Loucy (cell line): ENCODE data around the gene ETV3L.

Experiments
- EZH2phosphoT487 ChIP-seq: fragments of 200-600 bp; IDR thresholded peaks from 2 replicates; pipeline ENCODE4 v1.6.1; 2018; ENCODE audit warnings: antibody characterized with exemption, mild to moderate bottlenecking, moderate library complexity, borderline replicate concordance
- TF ChIP-seq, protein P1 (sequence below): fragments of 200-600 bp; sonication (generic); conservative IDR thresholded peaks from 2 replicates; pipeline ENCODE4 v1.5.1; 2014; ENCODE audit warnings: mild to moderate bottlenecking, antibody characterized with exemption, low read length

DNA sequence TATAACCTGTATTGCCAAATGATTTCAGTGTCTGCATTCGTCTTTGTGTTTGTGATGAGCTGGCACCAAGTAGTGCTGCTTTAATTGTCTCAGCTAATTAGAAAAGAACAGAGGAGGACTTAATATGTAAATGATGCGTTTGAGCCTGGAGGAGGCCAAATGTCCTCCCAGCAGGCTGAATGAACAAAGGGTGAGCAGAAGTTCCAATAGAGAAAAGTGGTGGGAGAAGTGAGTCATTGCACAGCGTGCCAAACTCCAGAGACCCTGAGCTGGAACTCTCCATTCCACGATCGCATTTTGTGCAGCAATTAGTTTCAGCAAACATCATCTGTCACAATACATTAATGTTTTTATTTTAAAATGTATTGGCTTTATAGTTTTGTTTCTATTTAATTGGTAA is 17.9 kb downstream of the ETV3L start:
- TF ChIP-seq, protein P1, sequence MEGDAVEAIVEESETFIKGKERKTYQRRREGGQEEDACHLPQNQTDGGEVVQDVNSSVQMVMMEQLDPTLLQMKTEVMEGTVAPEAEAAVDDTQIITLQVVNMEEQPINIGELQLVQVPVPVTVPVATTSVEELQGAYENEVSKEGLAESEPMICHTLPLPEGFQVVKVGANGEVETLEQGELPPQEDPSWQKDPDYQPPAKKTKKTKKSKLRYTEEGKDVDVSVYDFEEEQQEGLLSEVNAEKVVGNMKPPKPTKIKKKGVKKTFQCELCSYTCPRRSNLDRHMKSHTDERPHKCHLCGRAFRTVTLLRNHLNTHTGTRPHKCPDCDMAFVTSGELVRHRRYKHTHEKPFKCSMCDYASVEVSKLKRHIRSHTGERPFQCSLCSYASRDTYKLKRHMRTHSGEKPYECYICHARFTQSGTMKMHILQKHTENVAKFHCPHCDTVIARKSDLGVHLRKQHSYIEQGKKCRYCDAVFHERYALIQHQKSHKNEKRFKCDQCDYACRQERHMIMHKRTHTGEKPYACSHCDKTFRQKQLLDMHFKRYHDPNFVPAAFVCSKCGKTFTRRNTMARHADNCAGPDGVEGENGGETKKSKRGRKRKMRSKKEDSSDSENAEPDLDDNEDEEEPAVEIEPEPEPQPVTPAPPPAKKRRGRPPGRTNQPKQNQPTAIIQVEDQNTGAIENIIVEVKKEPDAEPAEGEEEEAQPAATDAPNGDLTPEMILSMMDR = no peak
- no peak for TF ChIP-seq EZH2phosphoT487
